ENCODE measurements around the gene XXYLT1. TPM values are rescaled to one million over a fixed set of nuclear protein-coding genes. Genes with fewer than 3 reads are reported as not detected.

XXYLT1 gene
- total and polyA plus RNA-seq, 9 of the 15 experiments (the other 6 are each of a cell fraction or from before 2014, with no cell fraction given) = 1.9 to 18.9 (median 15.0) TPM

- TF ChIP-seq UBTF (IDR thresholded peaks at IDR 0.05; ENCODE audit: borderline replicate concordance in 1 of 2, low read depth in 2 of 2, low read length in 2 of 2) (0 out of 4 replicates have a peak, but pooled peaks of 1 of the 2 experiments have one; percentile 46), RNF2 (IDR thresholded peaks at IDR 0.05) (peak; percentile 24; the same call in 1 of the 2 replicates), DACH1 (IDR thresholded peaks at IDR 0.05; ENCODE audit: partially characterized antibody) (no peak), ARID4B (CRISPR knock-in tag; IDR thresholded peaks at IDR 0.05) (peak; percentile 34; the same call in 1 of the 2 replicates), SMARCB1 (IDR thresholded peaks at IDR 0.05; ENCODE audit: insufficient read length, low read depth) (no peak), ZNF318 (IDR thresholded peaks at IDR 0.05; ENCODE audit: borderline replicate concordance in 1 of 2, low read depth in 1 of 2) (no peak), L3MBTL2 (IDR thresholded peaks at IDR 0.05) (no peak), NR4A1 (CRISPR knock-in tag; IDR thresholded peaks at IDR 0.05) (no peak), NR4A1 (tag; IDR thresholded peaks at IDR 0.05) (peak; percentile 40; the same call in 1 of the 2 replicates)
These were observed 66.4 kb downstream of the XXYLT1 start (continued) for GRCh38 chr3:195204360-195205163.

All from K562 (cell line).